Vagina (tissue), 2 donors: ENCODE measurements around the gene ZNF580.

Experiments used
- CTCF ChIP-seq, 3 experiments: fragments of 450-650 bp in 2 of 3; fragments of 200-600 bp in 1 of 3; sonication (generic) in 1 of 3; IDR thresholded peaks; one replicate each; pipeline ENCODE4 v1.5.1; 2017 to 2019; ENCODE audit warnings: antibody characterized with exemption in 3 of 3, mild to moderate bottlenecking in 2 of 3, moderate library complexity in 2 of 3
- POLR2A ChIP-seq, 2 donors: fragments of 450-650 bp; IDR thresholded peaks; one replicate each; pipeline ENCODE4 v1.6.1; 2017; ENCODE audit warnings: antibody characterized with exemption in 2 of 2, mild to moderate bottlenecking in 2 of 2, moderate library complexity in 2 of 2
- POLR2AphosphoS5 ChIP-seq, 2 donors: sonication (generic); formaldehyde crosslinking; IDR thresholded peaks; one replicate each; pipeline ENCODE4 v1.9.0; 2017; ENCODE audit warnings: antibody characterized with exemption in 2 of 2, mild to moderate bottlenecking in 2 of 2, low read depth in 1 of 2; ENCODE audit not compliant: insufficient read depth in 1 of 2

GRCh38 chr19:55599842-55600661, 40.8 kb upstream of the ZNF580 start, which contains the start of gene ZNF524:
- TF ChIP-seq CTCF (IDR thresholded peaks at IDR 0.05) (no peak), POLR2AphosphoS5 (IDR thresholded peaks at IDR 0.05; ENCODE audit: insufficient read depth in 1 of 2, low read depth in 1 of 2) (peak; percentile 33 to 38), POLR2A (IDR thresholded peaks at IDR 0.05) (peak in 1 of 2 donors; percentile 27)
